Umbilical cord (tissue), 2 donors: ENCODE data around the gene PPP1R37. TPM values are rescaled to one million over a fixed set of nuclear protein-coding genes. Genes with fewer than 3 reads are reported as not detected.

Source experiments
- DNase-seq: peaks from one replicate; pipeline ENCODE4 v3.0.0-alpha.2; 2015; ENCODE audit warnings: low spot score
- total RNA-seq: library from RNA; depleted of rRNA; stranded (reverse); fragments of >200 nt; gene quantifications from one replicate; pipeline ENCODE4 v1.2.3, GENCODE V29; 2014; ENCODE audit warnings: low replicate concordance; ENCODE audit not compliant: insufficient read depth

PPP1R37 gene
- total RNA-seq, 1 donor from 2014 or later = 40.2 TPM

DNA sequence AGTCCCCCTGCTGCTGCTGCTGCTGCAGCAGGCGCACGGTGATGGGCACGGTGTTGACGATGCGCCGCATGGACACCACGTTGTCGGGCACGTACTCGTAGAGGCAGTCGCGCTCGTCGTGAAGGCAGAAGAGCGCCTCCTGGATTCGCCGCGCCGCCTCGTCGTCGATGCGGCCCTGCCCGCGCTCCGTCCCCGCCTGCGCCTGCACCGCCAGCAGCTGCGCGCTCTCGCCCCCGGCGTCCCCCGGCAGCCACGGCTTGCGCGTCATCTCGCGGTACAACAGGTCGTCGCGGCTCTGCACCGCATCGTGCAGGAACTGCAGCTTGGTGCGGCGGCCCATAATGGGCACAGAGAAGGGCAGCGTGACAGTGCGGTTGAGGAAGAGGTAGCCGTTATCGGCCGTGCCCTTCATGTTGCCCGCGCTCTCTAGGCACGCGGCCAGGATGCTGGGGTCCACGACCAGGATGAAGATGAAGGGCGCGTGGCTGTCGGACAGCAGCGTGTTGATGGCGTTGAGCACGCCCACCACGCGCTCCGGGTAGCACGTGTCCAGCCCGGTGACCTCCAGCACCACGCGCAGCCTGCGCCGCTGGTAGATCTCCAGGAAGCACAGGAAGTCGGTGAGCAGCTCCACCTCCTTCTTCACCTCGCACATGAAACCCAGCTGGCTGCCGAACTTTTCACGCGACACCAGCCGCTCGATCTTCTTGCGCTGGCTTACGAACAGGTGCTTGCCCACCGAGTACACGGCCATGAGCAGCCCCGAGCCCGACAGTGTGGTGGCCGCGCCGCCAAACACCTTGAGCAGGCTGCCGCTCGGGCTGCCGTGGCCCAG lies 59.7 kb downstream of the PPP1R37 start:
- DNase-seq = peak; percentile 28

DNA sequence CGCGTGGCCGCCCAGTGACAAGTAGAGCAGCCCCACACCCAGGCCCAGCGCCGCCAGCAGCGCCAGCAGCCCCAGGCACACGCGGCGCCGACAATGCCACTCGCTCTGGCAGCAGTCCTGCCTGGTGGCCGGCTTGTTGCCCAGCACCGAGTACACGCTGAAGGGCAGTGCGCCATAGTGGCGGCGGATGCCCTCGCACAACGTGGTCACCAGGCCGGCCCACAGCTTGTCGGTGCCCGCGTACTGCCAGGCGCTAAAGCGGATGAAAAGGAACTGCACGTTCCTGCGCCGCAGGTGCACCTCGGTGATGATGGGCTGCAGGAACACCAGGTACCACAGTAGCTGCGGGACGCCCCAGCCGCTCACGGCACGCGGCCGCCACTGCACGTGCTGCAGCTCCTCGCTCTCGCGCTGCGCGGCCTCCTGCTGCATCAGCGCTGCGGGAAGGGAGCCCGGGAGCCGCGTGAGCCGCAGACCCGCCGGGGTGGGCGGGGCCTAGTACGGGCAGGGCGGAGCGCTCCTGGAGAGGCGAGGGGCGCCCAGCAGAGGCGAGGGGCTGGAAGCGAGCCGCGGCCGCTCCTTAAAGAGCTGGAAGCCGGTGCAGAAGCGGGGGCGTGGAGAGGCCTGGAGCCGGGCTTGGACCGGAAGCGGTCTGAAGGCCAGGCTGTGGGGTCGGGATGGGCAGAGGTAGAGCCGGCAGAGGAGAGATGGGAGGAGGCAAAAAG lies 60.5 kb downstream of the PPP1R37 start:
- no peak for DNase-seq

DNA sequence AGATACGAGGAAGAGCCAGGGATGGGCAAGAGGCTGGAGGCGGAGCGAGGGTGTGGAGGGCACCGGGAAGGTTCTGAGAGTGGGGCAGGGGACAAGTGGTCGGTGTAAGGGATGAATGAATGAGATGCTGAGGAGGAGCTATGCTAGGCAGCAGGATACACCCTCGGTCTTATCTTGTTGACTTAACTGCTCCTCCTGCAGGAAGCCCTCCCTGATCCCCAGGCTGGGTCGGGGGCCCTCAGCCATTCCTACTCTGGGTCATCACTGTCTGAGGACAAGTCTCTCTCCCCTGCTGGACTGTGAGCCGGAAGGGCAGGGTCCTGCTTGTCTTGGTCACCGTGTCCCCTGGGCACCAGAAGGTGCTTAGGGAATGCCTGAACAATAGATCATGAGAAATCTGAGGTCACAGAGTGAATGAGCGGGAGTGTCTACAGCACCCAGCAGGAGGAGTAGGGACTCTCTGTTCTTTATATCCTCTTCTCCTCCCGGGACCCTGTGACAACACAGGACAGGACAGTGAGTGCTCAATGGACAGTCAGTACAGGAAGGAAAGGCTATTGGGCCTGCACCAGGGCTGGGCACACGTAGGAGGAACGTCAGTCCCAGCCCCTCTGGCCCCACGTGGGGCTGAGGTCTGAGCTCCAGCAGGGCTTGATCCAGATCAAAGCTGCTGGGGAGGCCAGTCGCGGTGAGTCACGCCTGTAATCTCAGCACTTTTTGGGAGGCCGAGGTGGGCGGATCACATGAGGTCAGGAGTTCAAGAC lies 61.3 kb downstream of the PPP1R37 start:
- peak; percentile 70 for DNase-seq

DNA sequence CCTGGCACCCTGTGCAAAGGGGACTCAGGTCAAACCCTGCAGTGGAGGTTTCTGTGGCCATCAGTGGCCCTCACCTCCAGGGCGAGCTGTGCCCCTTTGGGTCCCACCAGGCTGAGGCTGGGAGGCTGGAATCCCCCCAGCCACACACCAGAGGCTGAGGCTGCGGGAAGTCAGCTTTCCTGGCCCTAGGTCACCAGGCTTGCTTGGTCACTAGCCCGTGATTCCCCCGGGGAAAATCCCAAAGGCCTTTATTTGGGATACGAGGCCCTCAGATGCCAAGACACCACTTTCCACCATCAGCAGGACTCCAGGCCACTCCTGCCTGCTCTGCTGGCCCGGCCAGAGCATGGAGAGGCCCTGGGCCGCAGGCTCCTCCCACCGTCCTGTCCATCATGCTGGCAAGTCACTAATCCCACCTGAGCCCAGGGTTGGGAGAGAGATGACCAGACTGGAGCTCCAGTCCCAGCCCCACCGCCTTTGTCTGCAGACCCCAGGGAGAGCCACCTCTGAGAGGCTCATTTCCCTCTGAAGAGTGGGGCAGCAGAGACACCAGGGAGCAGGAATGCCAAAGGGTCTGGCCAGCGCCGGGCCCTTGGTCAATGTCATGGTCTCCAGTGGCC lies 63.1 kb downstream of the PPP1R37 start:
- no peak for DNase-seq

DNA sequence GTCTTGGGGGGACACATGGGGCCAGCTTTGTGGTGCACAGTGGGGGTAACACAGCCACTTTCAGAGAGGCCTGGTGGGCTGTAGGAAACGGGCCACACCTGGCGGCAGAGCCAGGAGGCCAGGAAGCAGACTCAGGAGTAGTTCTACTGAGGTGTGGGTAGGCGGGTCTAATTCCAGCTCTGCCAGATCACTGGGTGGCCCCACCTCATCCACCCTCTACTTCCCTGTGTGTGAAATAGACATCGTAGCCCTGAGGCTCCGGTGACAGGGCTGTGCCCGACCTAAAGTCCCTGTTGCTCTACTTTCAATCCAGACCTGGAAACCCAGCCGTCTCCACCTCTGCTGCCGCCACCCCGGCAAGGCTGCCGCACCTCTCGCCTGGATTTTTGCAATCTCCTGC lies 63.8 kb downstream of the PPP1R37 start:
- DNase-seq = no peak

DNA sequence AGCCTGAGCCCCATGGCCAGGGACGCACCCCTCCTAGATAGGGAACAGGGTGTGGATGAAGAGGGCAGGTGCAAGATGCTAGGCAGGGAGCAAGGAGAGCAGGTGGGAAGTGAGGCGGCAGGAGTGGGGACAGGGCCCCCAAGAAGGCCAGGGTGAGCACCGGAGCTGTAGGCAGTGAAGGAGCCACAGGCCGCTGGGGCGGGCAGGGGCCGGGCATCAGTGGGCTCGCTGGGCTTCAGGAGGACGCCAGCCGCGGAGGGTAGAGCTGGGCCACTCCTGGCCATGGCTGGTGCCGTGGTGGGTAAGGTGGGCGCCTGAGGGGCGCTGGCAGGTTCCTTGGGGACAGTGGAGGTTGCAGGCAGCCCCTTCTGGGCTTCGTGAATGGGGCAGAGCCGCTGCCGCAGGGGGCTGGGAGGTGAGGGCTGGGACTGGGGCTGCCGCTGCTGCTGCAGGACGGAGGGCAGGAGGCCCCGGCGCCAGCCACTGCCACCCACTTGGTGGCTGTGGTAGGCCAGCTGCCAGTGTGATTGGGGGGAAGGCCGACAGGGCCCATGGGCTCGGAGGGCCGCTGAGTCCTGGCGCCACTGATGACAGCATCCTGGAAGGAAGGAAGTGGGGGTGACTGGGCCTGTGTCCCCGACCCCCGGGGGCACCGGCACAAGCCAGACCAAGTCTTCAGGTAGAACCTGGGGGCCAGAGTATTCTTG lies 65.7 kb downstream of the PPP1R37 start:
- DNase-seq = no peak

DNA sequence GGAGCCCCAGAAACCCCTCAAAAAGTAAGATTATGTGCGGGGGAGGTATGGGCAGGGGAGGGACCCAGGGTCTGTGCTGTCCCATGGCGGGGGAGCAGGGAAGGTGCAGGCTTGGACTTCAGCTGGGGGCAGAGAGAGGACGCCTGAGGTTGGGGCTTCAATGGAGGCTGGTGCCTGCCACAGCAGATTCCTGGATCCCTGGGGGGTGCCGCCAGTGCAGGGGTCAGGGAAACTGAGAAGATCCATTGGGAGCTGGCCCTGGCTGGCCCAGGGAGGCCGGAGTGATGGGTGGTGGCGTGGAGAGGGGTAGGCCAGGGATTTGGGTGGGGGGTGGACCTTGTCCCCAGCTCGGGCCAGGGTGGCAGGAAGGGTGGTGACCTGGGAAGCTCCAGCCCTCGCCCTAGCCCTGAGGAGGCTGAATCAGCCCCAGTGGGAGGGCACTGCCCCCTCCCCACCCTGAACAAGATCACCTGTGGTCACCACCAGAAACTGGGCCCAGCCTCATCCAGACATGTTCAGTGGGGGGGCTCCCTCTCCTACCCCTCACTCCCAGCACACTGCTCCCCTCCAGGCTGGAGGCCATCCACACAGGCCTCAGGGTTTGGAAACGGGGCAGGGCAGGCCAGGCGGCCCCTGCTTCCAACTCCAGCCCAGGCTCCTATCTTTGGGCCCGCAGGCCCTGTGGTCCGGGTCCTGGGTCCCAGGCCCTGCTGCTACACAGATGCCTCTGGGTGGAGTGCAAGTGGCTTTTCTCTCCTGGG lies 66.4 kb downstream of the PPP1R37 start:
- DNase-seq = no peak

DNA sequence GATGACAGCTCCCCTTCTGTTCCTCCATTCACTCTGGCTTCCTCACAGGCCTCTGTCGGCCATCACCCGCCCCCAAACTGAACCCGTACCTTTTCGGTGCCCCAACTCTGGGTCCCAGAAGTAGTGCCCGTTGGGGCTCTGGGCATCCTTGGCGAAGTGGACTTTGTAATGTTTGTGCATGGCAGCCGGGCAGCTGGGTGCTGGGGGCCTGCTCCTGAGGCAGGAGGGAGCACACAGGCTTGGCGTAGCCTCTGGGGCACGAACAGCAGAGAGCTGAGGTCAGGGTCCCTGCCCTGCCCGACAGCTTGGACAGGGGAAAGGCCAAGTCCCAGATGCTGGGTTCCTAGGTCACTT lies 67.0 kb downstream of the PPP1R37 start:
- DNase-seq = no peak

DNA sequence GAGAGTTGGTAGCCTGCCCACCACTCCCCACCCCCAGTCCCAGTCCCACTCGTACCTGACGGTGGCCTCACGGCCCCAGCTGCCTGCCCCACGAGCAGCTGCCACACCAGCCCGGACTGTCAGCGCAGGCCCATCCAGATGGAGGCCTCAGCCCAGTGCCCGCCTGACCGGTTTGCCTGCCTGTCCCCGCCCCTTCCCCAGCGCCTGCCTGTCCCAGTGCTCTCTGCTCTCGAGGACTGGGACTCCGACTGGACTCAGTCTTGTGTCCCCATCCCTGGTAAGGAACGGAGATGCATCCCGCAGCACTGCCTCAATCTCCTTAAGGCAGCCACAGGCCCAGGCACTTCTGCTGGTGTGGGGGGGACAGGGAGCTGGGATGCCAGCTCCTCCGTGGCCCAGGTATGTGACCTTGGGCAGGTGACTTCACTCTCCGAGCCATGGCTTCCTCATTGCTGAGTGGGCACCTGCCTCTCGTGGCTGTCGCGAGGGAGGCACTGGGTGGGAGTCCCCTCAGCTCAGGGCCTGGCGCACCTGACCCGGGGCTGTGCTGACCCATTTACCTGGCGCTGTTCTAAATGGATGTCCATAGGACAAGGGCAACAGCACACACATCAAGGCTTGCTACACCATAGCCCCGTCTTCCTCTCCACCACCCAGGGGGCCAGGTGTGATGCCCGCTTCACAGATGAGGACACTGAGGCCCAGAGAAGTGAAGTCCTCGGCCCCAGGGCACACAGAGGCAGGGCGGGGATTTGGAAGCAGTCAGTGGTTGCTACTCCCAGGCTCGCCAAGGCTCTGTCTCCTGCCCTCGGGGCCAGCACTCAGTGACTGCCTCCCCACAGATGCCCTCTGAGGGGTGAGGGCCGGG lies 68.1 kb downstream of the PPP1R37 start, which contains the start of gene NKPD1:
Gene NKPD1 (minus strand): TSS at position 113 of the 868 bp plus-strand sequence. CDS start 832 bp downstream, outside the sequence.
- no peak for DNase-seq

DNA sequence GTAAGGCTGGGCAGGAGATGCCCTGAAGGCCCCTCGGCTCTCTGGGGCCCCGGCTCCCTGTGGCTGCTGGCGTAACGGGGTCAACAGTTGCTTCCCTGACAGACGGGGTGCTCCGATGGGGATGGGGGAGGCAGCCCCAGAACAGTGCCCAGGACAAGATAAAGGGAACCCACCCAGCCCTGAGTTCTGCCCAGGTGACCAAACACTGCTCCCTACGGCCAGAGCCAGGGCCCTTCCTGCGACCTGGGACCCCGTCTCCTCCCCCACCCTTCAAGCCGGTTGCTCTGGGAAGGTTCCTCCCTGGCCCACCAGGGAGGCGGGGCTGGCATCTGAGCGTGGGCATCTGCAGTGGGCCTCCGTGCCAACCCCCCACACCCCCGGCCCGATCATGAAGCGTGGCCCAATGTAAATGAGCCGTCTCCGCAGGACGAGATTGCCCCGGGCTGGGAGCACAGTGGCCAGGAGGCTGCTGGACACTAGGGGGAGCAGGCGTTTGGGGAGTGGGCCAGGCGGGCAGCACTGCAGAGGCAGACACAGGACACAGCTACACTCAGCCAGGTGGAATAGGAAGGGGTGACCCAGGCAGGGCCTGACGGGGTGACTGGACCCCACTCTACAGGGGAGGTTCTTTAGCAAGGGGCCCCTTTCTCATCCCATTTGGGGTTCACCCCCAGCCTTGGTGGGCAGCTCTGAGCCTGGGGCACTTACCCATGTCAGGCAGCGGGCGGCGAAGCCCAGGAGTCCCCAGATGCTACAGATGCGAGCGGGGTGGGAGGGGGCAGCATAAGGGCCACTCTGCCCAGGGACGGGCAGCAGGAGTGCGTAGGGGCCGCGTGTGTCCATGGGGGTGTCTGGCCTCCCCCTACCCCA lies 69.0 kb downstream of the PPP1R37 start:
- DNase-seq = no peak

DNA sequence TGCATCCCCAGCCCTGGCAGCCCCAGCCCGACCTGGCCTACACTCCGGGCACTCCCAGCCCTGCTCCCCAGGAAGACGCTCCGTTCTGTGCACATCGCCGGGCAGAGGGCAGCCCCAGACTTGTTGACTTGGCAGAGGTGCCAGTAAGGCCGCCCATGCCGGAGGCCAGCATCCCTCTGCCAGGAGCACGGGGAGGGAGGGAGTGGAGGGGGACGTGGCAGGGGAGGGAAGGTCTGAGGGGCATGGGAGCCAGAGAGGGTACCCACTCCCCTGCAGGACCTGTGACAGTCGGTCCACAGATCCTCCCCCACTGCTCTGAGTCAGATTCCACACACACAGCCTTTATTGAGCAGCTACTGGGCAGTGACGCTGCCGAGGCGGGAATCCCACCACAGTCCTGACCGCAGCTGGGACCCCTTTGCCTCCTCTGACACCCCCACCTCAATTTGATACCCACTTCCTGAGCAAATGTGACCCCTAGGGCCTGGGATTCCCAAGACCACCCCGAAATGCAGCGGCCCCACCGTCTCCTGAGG lies 69.7 kb downstream of the PPP1R37 start:
- no peak for DNase-seq

DNA sequence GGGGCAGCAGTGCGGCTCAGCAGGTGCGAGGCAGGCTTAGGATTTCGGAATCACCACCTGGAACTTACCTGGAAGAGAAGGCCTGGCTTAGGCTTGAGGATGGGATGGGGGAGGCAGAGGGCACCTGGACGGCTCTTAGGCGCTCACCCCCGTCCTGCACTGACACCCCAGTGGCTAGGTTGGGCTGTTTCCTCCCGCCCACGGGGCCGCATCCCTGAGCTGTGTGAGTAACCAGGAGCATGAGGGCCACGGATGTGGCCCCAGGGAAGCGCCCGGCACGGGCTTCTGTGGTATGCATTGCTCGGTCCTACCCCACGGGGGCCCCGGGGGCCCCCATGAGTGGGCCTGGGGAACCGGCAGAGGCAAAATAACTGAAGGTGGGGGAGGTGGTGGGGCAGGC lies 70.2 kb downstream of the PPP1R37 start:
- DNase-seq = no peak

DNA sequence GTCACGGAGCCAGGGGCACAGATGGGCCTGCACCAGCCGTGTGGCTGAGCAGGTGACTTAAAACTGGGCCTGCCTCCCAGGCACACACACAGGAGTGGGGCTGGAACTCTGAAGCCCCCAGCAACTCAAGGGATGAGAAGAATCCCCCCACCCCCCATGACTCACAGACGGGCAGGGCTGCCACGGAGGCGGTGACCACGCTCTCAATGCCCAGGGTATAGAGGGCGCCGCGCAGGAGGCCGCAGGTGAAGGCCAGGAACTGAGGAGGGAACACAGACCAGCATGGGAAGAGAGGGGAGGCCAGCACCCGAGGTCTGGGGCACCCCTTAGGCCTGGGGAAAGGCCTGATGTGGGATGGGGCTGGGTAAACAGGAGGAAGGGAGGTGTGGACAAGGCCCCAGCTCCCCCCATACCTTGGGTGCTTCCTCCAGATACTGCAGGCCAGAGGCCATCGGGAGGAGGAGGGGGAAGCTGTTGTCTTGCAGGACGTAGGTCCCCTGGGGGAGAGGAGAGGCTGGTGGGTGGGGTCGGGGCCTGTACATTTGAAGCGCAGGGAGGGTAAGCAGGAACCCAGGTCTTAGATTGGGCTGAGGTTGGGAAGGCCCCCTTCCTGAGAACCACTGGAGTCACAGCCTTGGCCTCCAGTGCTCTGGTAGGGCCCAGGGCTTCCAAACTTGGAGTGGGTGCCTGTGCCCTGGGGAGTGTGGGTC lies 70.9 kb downstream of the PPP1R37 start:
- DNase-seq = no peak

DNA sequence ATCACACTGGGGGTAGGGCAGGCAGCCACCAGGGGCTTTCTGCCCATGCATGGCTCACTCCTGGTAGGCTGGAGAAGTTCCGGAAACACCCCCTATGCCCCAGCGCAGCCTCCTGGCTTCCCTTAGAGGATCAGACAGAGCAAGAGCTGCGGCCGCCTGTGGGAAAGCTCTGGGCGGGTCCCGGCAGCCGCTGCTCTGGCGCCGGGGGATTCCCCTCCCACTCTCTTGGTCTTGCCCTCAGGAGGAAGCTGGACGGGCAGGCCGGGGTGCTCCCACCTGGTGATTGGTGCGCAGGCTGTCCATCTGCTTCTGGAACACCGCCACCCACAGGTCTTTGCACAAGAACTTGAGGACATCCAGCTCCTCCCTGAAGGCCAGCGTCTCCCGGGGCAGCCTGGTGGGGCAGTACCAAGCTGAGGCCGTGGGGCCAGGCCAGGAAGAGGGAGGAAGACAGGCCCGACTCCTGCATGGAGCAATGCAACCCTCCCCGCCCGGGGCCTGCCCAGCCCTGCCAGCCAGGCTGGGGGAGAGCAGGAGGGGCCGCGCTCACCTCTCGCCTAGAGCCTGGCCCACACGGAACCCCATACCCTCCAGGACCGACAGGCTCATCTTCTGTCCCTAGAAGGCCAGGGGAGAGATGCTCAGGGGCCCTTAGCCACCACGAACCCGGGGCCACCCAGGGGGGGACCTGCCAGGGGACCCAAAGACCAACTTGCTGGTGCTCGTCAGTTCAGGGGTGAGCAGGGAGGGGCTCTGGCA lies 71.8 kb downstream of the PPP1R37 start:
- peak; percentile 93 for DNase-seq

DNA sequence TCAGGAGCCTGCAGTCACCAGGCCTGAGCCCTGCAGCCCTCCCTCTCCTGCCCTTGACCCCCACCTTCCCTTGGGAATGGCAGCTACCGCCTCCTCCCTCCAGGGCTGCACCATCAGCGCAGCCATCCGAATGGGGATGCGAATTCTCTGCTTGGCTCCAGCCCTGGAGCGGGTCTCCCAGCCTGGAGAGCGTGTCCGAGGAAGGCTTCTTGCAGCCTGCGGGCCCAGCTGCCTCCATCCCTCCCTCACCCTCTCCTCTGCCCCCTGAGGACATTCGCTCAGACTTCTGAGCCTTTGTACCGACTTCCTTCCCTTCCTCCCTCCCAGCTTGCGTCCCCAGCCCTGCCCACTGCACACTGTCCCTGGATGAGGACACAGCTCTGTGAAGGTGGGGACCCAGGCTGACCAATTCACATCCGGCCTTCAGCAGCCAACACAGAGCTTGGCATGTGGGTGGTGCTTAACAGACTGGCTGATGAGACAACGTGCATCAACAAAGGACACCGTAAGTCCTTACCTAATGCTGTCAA lies 73.8 kb downstream of the PPP1R37 start:
- no peak for DNase-seq

DNA sequence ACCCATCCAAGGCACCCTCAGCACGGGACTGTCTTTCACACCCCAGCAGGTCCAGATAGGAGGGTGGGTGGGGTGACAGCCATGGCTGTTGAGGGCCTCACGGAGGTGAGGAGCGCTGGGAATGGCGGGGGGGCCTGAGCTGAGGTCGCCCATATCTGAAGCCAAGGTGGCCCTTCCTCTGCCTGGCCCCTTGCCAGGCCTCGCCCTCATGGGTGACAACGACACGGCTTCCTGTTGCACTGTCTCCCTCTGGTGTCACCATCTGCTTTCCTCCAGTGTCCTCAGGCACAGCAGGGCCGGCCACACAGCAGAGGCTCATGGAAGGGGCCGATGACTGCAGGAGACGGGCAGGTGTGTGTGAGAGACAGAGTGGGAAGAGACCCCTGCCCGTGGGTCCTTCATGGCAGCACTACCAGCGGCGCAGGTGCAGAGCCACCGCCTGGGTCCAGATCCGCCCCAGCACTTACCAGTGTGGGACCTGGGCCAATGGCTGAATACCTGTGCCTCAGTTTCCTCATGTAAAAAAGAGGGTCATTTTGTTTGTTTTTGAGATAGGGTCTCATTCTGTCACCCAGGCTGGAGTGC lies 75.9 kb downstream of the PPP1R37 start:
- no peak for DNase-seq
